Adrenal gland (tissue), 12 donors: ENCODE data around the gene NEXMIF. TPM values are rescaled to one million over a fixed set of nuclear protein-coding genes. Genes with fewer than 3 reads are reported as not detected.
"Not testable (repeated sequence)": the region's sequence is repeated elsewhere in the genome, so short reads cannot be mapped to it uniquely, and the experiment has no call there.

Source experiments
- DNase-seq, 7 donors: peaks; one replicate each; pipeline ENCODE4 v3.0.0-alpha.2; 2019 to 2020
- H3K27ac ChIP-seq, 5 donors: fragments of 200-600 bp; sonication (generic) in 4 of 5; 1 replicate in 3 of 5; 2 replicates in 2 of 5; pipeline versions ENCODE4 v1.5.1 to v1.8.0; 2016 to 2020; ENCODE audit warnings: mild to moderate bottlenecking in 1 of 5
- H3K27me3 ChIP-seq: fragments of 200-600 bp; 2 replicates; pipeline ENCODE4 v1.8.0; 2021
- H3K36me3 ChIP-seq, 2 donors: fragments of 200-600 bp; replicated peaks in 1 of 2; 1 replicate in 1 of 2; 2 replicates in 1 of 2; pipeline versions ENCODE4 v1.5.1 to v1.8.0; 2018 to 2022
- H3K4me1 ChIP-seq, 2 donors: fragments of 200-600 bp; replicated peaks in 1 of 2; 1 replicate in 1 of 2; 2 replicates in 1 of 2; pipeline versions ENCODE4 v1.5.1 to v1.8.0; 2018 to 2021
- H3K4me3 ChIP-seq, 4 donors: fragments of 200-600 bp; sonication (generic) in 3 of 4; one replicate each; pipeline ENCODE4 v1.5.1; 2016 to 2018
- H3K9me3 ChIP-seq, 3 donors: fragments of 200-600 bp; sonication (generic) in 1 of 3; replicated peaks in 1 of 3; 1 replicate in 2 of 3; 2 replicates in 1 of 3; pipeline versions ENCODE4 v1.5.1 to v1.8.0; 2016 to 2021
- POLR2A ChIP-seq, 2 donors: fragments of 450-650 bp; IDR thresholded peaks; one replicate each; pipeline ENCODE4 v1.6.1; 2017; ENCODE audit warnings: antibody characterized with exemption in 2 of 2, mild to moderate bottlenecking in 2 of 2, moderate library complexity in 1 of 2
- WGBS, 4 donors: extraction: QIAGEN DNeasy Blood & Tissue Kit in 2 of 4; methylation state at CpG; one replicate each; pipeline versions ENCODE4 v1.1.5 to v1.1.7; 2013 to 2017; 5-methylcytosine and 5-hydroxymethylcytosine counted together
- intact Hi-C, 2 donors: fragments of 100-400 bp; cut with DNase I; formaldehyde crosslinking; loops; one replicate each; pipeline versions ENCODE4 v1.14.1 to v1.15.0; 2022 to 2023
- polyA plus RNA-seq, 3 donors: library from polyadenylated mRNA; stranded (reverse); fragments of 200-250 nt in 2 of 3; fragments of 350-450 nt in 1 of 3; fragmentation: Illumina TruSeq in 1 of 3; extraction: RNeasy Lipid Tissue Mini Kit (QIAGEN cat#74804) in 1 of 3; gene quantifications; one replicate each; pipeline ENCODE4 v1.2.3, GENCODE V29; 2013 to 2014
- total RNA-seq, 9 donors: library from RNA; depleted of rRNA in 4 of 9; stranded (reverse); fragments of >200 nt in 4 of 9; fragments of 120-200 nt in 1 of 9; fragmentation: NEBNext Ultra II Directional in 1 of 9; extraction: Animal tissue kit (Norgen Biotek cat#: 25700) in 1 of 9; gene quantifications; one replicate each; pipeline versions ENCODE4 v1.1.0 to v1.2.4, GENCODE V29; 2013 to 2023
- TF ChIP-seq, protein P1 (sequence below), 6 experiments: fragments of 450-650 bp in 4 of 6; fragments of 200-600 bp in 2 of 6; sonication (generic) in 1 of 6; IDR thresholded peaks; 1 replicate in 5 of 6; 2 replicates in 1 of 6; pipeline versions ENCODE4 v1.5.1 to v1.8.0; 2016 to 2021; ENCODE audit warnings: antibody characterized with exemption in 6 of 6, mild to moderate bottlenecking in 2 of 6, moderate library complexity in 1 of 6
- donor health status: healthy with polysubstance abuse.
- donor health status: Bipolar disorder and iron deficiency.
- donor health status: DM: yes; HTN: yes; CAD: no.
- donor health status: DM: no; HTN: no; CAD: no.
- donor health status: DM: no; HTN: no; CAD: no.
- donor health status: DM: yes; HTN: yes; CAD: no.

Gene NEXMIF
- total and polyA plus RNA-seq, 12 donors, result 0.10 to 3.2 (median 1.7) TPM

DNA sequence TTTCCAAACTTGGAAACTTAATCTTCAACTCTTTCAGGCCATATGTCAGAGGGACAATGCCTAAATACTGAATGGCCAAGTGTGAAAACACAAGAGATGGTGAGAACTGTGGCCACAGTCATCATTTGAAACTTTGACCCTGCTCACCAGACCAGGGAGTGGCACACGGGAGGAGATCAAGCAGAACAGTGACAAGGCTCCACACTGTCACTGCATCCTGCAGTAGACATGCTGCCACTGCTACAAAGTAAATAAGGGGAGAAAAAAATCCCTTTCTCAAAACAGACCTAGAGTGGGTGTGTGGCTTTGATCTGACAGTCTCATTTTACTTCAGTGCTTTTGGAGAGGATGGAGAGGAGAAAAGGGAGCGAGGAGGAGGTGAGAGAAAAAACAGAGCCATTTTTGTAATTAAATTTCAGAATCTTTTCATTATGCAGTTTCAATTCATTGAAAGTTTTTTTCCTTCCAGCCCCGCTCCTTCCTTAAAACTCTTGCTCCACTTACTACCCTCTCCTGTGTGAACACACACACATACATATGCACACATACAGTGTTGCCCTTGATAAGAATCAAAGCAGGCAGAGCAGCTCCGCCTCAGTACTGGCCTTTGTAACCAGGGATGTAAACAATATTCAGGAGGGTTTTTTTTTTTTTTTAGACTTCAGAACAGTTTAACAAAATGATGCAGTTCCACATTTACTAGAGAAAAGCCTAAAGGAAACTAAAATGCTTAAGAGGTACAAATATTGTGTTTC, 34.4 kb downstream of the NEXMIF start:
- WGBS, 4 donors, result 49 to 58% (median 52%) methylated on average over 4 of the region's 4 CpGs
- Histone ChIP-seq H3K36me3 (no peaks in the 10 kb centered on the region), H3K27me3 (no peaks in the 10 kb centered on the region), H3K9me3 (no peaks in the 10 kb centered on the region), H3K27ac (no peak overlapping the region), H3K4me3 (no peak overlapping the region), H3K4me1 (no peaks in the 10 kb centered on the region)
- no peak for TF ChIP-seq POLR2A (IDR thresholded peaks at IDR 0.05)
- TF ChIP-seq, protein P1, sequence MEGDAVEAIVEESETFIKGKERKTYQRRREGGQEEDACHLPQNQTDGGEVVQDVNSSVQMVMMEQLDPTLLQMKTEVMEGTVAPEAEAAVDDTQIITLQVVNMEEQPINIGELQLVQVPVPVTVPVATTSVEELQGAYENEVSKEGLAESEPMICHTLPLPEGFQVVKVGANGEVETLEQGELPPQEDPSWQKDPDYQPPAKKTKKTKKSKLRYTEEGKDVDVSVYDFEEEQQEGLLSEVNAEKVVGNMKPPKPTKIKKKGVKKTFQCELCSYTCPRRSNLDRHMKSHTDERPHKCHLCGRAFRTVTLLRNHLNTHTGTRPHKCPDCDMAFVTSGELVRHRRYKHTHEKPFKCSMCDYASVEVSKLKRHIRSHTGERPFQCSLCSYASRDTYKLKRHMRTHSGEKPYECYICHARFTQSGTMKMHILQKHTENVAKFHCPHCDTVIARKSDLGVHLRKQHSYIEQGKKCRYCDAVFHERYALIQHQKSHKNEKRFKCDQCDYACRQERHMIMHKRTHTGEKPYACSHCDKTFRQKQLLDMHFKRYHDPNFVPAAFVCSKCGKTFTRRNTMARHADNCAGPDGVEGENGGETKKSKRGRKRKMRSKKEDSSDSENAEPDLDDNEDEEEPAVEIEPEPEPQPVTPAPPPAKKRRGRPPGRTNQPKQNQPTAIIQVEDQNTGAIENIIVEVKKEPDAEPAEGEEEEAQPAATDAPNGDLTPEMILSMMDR (IDR thresholded peaks at IDR 0.05), result no peak
- DNase-seq, result no peak
- intact Hi-C loops, result no loop called here

DNA sequence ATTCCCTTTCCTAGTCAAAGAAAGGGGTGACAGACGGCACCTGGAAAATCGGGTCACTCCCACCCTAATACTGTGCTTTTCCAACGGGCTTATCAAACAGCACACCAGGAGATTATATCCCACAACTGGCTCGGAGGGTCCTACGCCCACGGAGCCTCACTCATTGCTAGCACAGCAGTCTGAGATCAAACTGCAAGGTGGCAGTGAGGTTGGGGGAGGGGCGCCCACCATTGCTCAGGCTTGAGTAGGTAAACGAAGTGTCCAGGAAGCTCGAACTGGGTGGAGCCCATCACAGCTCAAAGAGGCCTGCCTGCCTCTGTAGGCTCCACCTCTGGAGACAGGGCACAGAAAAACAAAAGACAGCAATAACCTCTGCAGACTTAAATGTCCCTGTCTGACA, 42.9 kb downstream of the NEXMIF start:
- WGBS, 4 donors, result 82 to 93% (median 88%) methylated on average over 2 to 9 of the region's 9 CpGs
- DNase-seq, result not testable (repeated sequence)

DNA sequence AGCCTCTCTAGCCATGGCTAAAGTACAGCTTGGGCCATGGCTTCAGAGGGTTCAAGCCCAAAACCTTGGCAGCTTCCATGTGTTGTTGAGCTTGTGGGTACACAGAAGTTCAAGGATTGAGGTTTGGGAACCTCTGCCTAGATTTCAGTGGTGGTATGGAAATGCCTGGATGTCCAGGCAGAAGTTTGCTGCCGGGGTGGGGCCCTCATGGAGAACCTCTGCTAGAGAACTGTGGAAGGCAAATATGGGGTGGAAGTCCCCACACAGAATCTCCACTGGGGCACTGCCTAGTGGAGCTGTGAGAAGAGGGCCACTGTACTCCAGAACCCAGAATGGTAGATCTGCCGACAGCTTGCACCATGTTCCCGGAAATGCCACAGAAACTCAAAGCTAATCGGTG, 59.5 kb downstream of the NEXMIF start:
- H3K27ac ChIP-seq, result no peak overlapping the region
- no peak for DNase-seq
- H3K9me3 ChIP-seq, result peaks cover 0 to 24% (median 0%) of the 10 kb centered on the region in 3 donors
- intact Hi-C loops, result no loop called here
- no peaks in the 10 kb centered on the region for H3K4me1 ChIP-seq
- no peaks in the 10 kb centered on the region for H3K36me3 ChIP-seq
- no peaks in the 10 kb centered on the region for H3K27me3 ChIP-seq
- WGBS, 4 donors, result 93 to 97% (median 96%) methylated on average over 4 of the region's 4 CpGs; no CpG with 5 or more reads in 1 of the 4 donors
- no peak for TF ChIP-seq POLR2A (IDR thresholded peaks at IDR 0.05)
- TF ChIP-seq, protein P1 (IDR thresholded peaks at IDR 0.05), result no peak
- no peak overlapping the region for H3K4me3 ChIP-seq

More for the DNA sequence above, 42.9 kb downstream of the NEXMIF start:
- H3K4me1 ChIP-seq, H3K27me3 ChIP-seq, H3K9me3 ChIP-seq, H3K27ac ChIP-seq, intact Hi-C loops, H3K4me3 ChIP-seq, H3K36me3 ChIP-seq: not testable (repeated sequence)

DNA sequence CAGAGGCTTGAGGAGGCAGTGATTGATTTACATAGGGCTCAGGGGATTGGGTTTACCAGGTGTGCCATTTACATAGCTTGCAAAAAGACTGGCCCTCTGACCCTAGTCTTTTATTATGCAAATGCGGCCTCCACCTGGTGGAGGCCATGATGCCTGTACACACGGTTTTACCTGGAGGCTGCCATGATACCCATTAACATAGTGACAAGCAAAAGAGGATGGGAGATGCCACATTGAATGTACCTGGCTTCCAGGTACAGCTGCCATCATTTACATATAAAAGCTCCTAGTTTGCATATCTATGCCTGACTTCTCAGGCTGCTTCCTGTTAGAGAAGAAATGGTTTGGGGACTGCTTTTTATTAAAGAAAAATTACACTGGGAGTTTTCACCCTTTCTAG, 72.0 kb downstream of the NEXMIF start:
- H3K4me1 ChIP-seq, result no peaks in the 10 kb centered on the region
- WGBS, 4 donors, result 44 to 62% (median 55%) methylated on average over 2 of the region's 2 CpGs; no CpG with 5 or more reads in 1 of the 4 donors
- no peak for DNase-seq
- intact Hi-C loops, result no loop called here
- H3K27me3 ChIP-seq, result no peaks in the 10 kb centered on the region
- peaks cover 0 to 20% (median 0%) of the 10 kb centered on the region in 3 donors for H3K9me3 ChIP-seq
- no peak overlapping the region for H3K27ac ChIP-seq
- H3K4me3 ChIP-seq, result no peak overlapping the region
- TF ChIP-seq, protein P1 (IDR thresholded peaks at IDR 0.05), result no peak
- no peak for TF ChIP-seq POLR2A (IDR thresholded peaks at IDR 0.05)
- H3K36me3 ChIP-seq, result no peaks in the 10 kb centered on the region

DNA sequence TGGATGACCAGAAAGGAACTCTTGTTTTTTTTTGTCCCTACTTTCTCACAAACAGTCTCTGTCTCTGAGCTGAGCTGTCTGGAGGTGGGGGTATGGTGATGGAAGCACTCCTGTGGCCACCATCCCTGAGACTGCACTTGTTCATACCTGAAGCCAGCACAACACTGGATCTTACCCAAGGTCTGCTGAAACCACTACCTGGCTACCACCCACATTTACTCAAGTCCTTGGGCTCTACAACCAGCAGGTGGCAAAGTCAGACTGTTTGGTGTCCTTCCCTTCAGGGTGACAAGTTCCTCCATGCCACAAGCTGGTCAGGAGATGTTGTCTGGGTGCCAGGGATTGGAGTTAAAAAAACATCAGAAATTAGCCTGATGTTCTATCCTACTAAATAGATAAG, 89.7 kb downstream of the NEXMIF start:
- TF ChIP-seq, protein P1 (IDR thresholded peaks at IDR 0.05), result no peak
- no peak for TF ChIP-seq POLR2A (IDR thresholded peaks at IDR 0.05)
- intact Hi-C loops, result no loop called here
- Histone ChIP-seq H3K4me1 (no peaks in the 10 kb centered on the region), H3K27ac (no peak overlapping the region), H3K9me3 (no peaks in the 10 kb centered on the region), H3K36me3 (no peaks in the 10 kb centered on the region), H3K4me3 (no peak overlapping the region), H3K27me3 (no peaks in the 10 kb centered on the region)
- DNase-seq, result no peak

DNA sequence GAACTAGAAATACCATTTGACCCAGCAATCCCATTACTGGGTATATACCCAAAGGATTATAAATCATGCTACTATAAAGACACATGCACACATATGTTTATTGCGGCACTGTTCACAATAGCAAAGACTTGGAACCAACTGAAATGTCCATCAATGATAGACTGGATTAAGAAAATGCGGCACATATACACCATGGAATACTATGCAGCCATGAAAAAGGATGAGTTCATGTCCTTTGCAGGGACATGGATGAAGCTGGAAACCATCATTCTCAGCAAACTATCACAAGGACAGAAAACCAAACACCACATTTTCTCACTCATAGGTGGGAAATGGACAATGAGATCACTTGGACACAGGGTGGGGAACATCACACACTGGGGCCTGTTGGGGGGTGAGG, 105.5 kb downstream of the NEXMIF start:
- H3K27me3 ChIP-seq, H3K4me1 ChIP-seq, H3K9me3 ChIP-seq, intact Hi-C loops, H3K27ac ChIP-seq, H3K4me3 ChIP-seq, DNase-seq, H3K36me3 ChIP-seq: not testable (repeated sequence)
- 81 to 96% (median 87%) methylated on average over 2 of the region's 2 CpGs for WGBS, 4 donors
